ENCODE data around the gene C1orf198. TPM values are rescaled to one million over a fixed set of nuclear protein-coding genes. Genes with fewer than 3 reads are reported as not detected.

C1orf198 gene
- total RNA-seq, 1 donor from 2014 or later = 7.1 TPM

DNA sequence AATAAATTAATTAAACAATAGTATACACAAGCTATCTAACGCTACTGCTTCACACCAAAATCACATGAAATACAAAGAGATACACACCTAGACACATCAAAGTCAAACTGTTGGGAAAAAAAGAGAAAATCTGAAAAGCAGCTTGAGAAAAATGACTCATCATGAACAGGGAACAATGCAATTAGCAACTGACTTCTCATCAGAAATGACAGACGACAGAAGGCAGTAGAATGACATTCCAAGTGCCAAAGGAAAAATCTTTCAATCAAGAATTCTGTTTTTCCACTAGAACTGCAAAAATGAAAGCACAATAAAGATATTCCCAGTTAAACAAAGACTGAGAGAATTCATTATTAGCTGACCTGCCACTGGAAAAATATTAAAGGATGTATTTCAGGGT, 63.9 kb downstream of the C1orf198 start:
- no peaks in the 10 kb centered on the region for H3K27me3 ChIP-seq (ENCODE audit: control insufficient read depth, insufficient read depth, low read length)
- FAIRE-seq (no peak), DNase-seq (ENCODE audit: low read depth) (no peak)
- no peaks in the 10 kb centered on the region for H3K36me3 ChIP-seq (ENCODE audit: control insufficient read depth, insufficient read depth, low read length)
- H3K4me3 ChIP-seq (ENCODE audit: low read depth, low read length) = no peak overlapping the region
- TF ChIP-seq, protein P1, sequence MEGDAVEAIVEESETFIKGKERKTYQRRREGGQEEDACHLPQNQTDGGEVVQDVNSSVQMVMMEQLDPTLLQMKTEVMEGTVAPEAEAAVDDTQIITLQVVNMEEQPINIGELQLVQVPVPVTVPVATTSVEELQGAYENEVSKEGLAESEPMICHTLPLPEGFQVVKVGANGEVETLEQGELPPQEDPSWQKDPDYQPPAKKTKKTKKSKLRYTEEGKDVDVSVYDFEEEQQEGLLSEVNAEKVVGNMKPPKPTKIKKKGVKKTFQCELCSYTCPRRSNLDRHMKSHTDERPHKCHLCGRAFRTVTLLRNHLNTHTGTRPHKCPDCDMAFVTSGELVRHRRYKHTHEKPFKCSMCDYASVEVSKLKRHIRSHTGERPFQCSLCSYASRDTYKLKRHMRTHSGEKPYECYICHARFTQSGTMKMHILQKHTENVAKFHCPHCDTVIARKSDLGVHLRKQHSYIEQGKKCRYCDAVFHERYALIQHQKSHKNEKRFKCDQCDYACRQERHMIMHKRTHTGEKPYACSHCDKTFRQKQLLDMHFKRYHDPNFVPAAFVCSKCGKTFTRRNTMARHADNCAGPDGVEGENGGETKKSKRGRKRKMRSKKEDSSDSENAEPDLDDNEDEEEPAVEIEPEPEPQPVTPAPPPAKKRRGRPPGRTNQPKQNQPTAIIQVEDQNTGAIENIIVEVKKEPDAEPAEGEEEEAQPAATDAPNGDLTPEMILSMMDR (IDR thresholded peaks at IDR 0.05; ENCODE audit: insufficient read depth, low read length, severe bottlenecking) = no peak

DNA sequence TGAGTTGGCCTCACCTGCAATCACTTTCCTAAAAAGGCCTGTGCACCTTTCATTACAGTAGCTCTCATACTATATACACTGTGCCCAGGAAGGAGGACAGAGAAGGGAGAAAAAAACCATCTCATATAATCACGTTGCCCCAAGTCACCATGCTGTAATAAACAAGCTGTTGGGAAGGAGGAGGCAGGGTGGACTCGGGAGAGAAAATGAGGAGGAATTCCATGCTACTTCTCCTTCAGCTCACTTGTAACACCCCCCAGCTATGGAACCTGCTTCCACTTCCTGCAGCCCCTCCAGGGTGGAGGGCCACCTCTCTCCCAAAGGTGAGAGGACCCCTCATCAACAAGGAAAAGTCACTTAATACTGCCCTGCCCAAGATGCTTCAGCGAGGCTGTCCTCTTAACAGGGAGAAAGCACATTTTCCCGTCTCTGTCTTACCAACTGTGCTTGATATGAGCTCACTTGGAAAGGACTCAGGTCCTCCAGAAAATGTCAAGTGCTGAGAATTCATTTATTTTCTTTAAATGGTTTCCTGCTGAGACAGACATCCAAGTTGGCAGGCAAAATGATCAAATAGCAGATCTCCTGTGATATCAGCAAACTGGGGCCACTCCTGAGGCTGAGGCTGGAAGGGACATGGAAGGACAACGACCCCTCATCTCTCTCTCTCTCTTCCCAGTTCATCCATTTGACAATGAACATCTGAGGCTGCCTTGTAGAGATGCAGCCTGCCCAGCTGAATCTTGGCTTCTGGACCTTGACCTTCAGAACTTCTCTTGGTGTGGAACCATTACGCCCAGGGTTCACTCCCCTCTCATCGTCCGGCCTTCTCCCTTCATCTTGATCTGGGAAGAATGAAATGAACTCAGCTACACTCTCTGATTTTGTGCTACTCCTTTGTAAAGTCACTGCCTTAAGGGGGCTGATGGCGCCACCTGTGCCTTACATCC, 67.2 kb downstream of the C1orf198 start:
- TF ChIP-seq, protein P1 (IDR thresholded peaks at IDR 0.05; ENCODE audit: insufficient read depth, low read length, severe bottlenecking) = no peak
- no peak for DNase-seq (ENCODE audit: low read depth)

DNA sequence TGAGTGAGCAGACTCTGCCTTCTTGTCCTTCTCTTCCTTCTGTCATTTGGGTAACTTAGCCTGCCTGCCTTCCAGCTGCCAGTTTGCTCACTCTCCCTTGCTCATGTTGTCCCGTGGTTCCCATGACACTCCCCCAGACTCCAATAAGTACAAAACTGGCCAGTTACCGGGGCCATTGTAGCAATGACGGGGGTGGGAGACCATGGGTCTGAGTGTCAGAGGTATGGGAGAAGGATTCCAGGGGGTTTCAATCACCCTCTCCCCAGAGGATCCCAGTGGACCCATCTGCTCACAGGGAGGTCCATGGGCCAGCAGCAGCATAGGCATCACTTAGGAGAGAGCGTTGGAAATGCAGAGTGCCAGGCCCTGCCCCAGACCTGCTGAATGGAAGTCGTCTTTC, 69.8 kb downstream of the C1orf198 start:
- FAIRE-seq (no peak), DNase-seq (ENCODE audit: low read depth) (no peak)
- H3K4me3 ChIP-seq (ENCODE audit: low read depth, low read length) = no peak overlapping the region
- TF ChIP-seq, protein P1 (IDR thresholded peaks at IDR 0.05; ENCODE audit: insufficient read depth, low read length, severe bottlenecking) = no peak
- H3K27me3 ChIP-seq (ENCODE audit: control insufficient read depth, insufficient read depth, low read length) = no peaks in the 10 kb centered on the region
- no peaks in the 10 kb centered on the region for H3K36me3 ChIP-seq (ENCODE audit: control insufficient read depth, insufficient read depth, low read length)

More for the DNA sequence above, 67.2 kb downstream of the C1orf198 start:
- Histone ChIP-seq H3K27me3 (ENCODE audit: control insufficient read depth, insufficient read depth, low read length) (no peaks in the 10 kb centered on the region), H3K36me3 (ENCODE audit: control insufficient read depth, insufficient read depth, low read length) (no peaks in the 10 kb centered on the region), H3K4me3 (ENCODE audit: low read depth, low read length) (no peak overlapping the region)
- peak; percentile 86 for FAIRE-seq

DNA sequence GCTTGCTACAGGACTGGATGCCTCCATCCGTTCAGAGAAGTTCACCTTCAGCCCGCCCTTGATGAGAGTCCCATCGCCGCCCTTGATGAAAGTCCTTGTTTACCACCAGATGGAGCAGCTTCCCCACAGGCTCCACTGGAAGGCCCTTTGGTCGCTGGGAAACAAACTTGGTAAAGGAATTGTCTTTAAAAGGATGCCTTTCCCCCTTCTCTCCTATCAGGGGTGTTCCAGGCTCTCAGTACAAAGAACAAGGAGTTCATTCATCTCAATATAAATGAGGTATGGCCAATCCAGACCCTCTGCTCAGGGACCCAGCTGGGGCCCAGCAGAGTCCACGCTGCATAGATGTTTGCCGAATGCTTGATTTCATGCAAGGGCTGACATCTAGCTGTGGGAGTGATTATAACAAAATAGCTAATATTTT, 70.4 kb downstream of the C1orf198 start:
- no peak for FAIRE-seq
- DNase-seq (ENCODE audit: low read depth) = peak; percentile 38
- Histone ChIP-seq H3K36me3 (ENCODE audit: control insufficient read depth, insufficient read depth, low read length) (no peaks in the 10 kb centered on the region), H3K4me3 (ENCODE audit: low read depth, low read length) (no peak overlapping the region), H3K27me3 (ENCODE audit: control insufficient read depth, insufficient read depth, low read length) (no peaks in the 10 kb centered on the region)
- TF ChIP-seq, protein P1 (IDR thresholded peaks at IDR 0.05; ENCODE audit: insufficient read depth, low read length, severe bottlenecking) = peak; percentile 76

DNA sequence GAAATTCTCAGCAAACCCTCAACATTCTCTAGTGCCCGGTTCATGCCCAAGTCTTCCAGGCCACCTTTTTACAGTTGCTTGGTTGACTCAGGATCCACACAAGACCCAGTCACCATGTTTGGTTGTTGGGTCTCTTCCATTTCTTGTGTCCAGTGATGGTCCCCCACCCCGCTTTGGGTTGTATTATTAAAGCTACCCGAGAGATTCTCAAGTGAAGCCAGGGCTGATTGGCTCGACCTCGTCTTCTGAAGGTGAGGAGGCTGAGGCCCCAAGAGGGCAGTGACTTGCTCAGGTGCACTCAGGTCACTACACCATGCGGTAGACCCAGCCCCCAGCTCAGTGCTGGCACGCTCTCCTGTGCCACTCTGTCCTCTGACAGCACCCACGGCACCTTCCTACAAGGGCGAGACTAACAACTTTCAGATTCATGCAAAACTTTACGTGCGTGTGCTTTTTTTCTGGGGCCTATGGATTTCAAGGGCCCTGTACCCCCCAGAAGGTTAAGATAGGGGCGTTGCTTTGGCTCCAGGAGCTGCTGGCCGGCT, 70.9 kb downstream of the C1orf198 start:
- FAIRE-seq (no peak), DNase-seq (ENCODE audit: low read depth) (no peak)
- Histone ChIP-seq H3K4me3 (ENCODE audit: low read depth, low read length) (no peak overlapping the region), H3K36me3 (ENCODE audit: control insufficient read depth, insufficient read depth, low read length) (no peaks in the 10 kb centered on the region), H3K27me3 (ENCODE audit: control insufficient read depth, insufficient read depth, low read length) (no peaks in the 10 kb centered on the region)
- TF ChIP-seq, protein P1 (IDR thresholded peaks at IDR 0.05; ENCODE audit: insufficient read depth, low read length, severe bottlenecking) = no peak

Data from bronchial epithelial cell (primary cell).